NCI-H2196 (cell line): Measurements from ENCODE around the gene NRL.
"Not testable (repeated sequence)": the region's sequence is repeated elsewhere in the genome, so short reads cannot be mapped to it uniquely, and the experiment has no call there.

Source experiments
- DNase-seq: peaks from one replicate; lab custom pipeline; 2025; ENCODE audit not compliant: unreplicated experiment; lab: John Stamatoyannopoulos, UW

NRL gene

GRCh38 chr14:24127673-24128072, 12.9 kb upstream of the NRL start:
- no peak for DNase-seq

- DNase-seq, result no peak
These were observed 12.2 kb upstream of the NRL start for GRCh38 chr14:24126939-24127338.

- DNase-seq, result no peak
These were observed 9.0 kb upstream of the NRL start for GRCh38 chr14:24123424-24124417.

GRCh38 chr14:24122898-24123297, 8.1 kb upstream of the NRL start:
- DNase-seq, result no peak

GRCh38 chr14:24122416-24122815, 7.7 kb upstream of the NRL start:
- DNase-seq, result no peak

GRCh38 chr14:24121210-24121609, 6.5 kb upstream of the NRL start:
- no peak for DNase-seq

- no peak for DNase-seq
These were observed 4.9 kb upstream of the NRL start for GRCh38 chr14:24119691-24120090.

- DNase-seq, result no peak
These were observed 2.4 kb upstream of the NRL start for GRCh38 chr14:24117179-24117578.

GRCh38 chr14:24116128-24116814, 1.5 kb upstream of the NRL start:
- no peak for DNase-seq

GRCh38 chr14:24115422-24116127, 826 bp upstream of the NRL start:
- no peak for DNase-seq

- DNase-seq, result peak; percentile 90
These were observed 783 bp downstream of the NRL start for GRCh38 chr14:24113801-24114531.

- DNase-seq, result peak; percentile 54
These were observed 1.4 kb downstream of the NRL start for GRCh38 chr14:24113379-24113800.

GRCh38 chr14:24110523-24110922, 4.2 kb downstream of the NRL start:
- DNase-seq, result no peak

- DNase-seq, result no peak
These were observed 4.7 kb downstream of the NRL start for GRCh38 chr14:24110060-24110459.

GRCh38 chr14:24108336-24108874, 6.3 kb downstream of the NRL start:
- DNase-seq, result no peak

- DNase-seq, result no peak
These were observed 8.0 kb downstream of the NRL start for GRCh38 chr14:24106672-24107271.

- DNase-seq, result not testable (repeated sequence)
These were observed 9.0 kb downstream of the NRL start for GRCh38 chr14:24105609-24106239.

- DNase-seq, result no peak
These were observed 11.3 kb downstream of the NRL start for GRCh38 chr14:24103451-24103850.

GRCh38 chr14:24102357-24103048, 12.2 kb downstream of the NRL start:
- DNase-seq, result no peak
